Measurements from ENCODE around the gene HEPACAM2. TPM values are rescaled to one million over a fixed set of nuclear protein-coding genes. Genes with fewer than 3 reads are reported as not detected.

Gene HEPACAM2
- total RNA-seq, 1 donor from 2014 or later = not detected

- H3K4me1 ChIP-seq (ENCODE audit: insufficient read depth, low read length) = no peaks in the 10 kb centered on the region
- Mint-ChIP-seq H3K4me3 (ENCODE audit: unreplicated experiment) (no peak overlapping the region), H3K4me1 (ENCODE audit: low read depth, unreplicated experiment) (peaks cover under 1% of the 10 kb centered on the region), H3K9me3 (ENCODE audit: unreplicated experiment) (peaks cover 2% of the 10 kb centered on the region), H3K27ac (ENCODE audit: unreplicated experiment) (no peak overlapping the region), H3K36me3 (ENCODE audit: low read depth, unreplicated experiment) (no peaks in the 10 kb centered on the region), H3K27me3 (ENCODE audit: low read depth, unreplicated experiment) (no peaks in the 10 kb centered on the region)
- peaks cover 4% of the 10 kb centered on the region for H3K9me3 ChIP-seq (ENCODE audit: insufficient read depth, low read depth, low read length)
- TF ChIP-seq EZH2 (IDR thresholded peaks at IDR 0.05; ENCODE audit: insufficient read depth, low read length) = no peak
- TF ChIP-seq, protein P1, sequence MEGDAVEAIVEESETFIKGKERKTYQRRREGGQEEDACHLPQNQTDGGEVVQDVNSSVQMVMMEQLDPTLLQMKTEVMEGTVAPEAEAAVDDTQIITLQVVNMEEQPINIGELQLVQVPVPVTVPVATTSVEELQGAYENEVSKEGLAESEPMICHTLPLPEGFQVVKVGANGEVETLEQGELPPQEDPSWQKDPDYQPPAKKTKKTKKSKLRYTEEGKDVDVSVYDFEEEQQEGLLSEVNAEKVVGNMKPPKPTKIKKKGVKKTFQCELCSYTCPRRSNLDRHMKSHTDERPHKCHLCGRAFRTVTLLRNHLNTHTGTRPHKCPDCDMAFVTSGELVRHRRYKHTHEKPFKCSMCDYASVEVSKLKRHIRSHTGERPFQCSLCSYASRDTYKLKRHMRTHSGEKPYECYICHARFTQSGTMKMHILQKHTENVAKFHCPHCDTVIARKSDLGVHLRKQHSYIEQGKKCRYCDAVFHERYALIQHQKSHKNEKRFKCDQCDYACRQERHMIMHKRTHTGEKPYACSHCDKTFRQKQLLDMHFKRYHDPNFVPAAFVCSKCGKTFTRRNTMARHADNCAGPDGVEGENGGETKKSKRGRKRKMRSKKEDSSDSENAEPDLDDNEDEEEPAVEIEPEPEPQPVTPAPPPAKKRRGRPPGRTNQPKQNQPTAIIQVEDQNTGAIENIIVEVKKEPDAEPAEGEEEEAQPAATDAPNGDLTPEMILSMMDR (IDR thresholded peaks at IDR 0.05; ENCODE audit: insufficient read depth, low read depth, low read length) = no peak
- no peak overlapping the region for H3K4me2 ChIP-seq (ENCODE audit: low read length)
- H3K4me3 ChIP-seq (ENCODE audit: insufficient read depth, low read depth, low read length) = no peak overlapping the region
- no peak overlapping the region for H2AFZ ChIP-seq (ENCODE audit: low read depth, low read length)
- no peak for DNase-seq (ENCODE audit: low read depth)
- no peak overlapping the region for H3K9ac ChIP-seq (ENCODE audit: low read length)
- peaks cover 19% of the 10 kb centered on the region for H3K27me3 ChIP-seq (ENCODE audit: insufficient read depth, low read length)
- no peak overlapping the region for H3K27ac ChIP-seq (ENCODE audit: low read depth, low read length)
- no peak for FAIRE-seq
- no peaks in the 10 kb centered on the region for H4K20me1 ChIP-seq (ENCODE audit: insufficient read depth, low read length)
- no peaks in the 10 kb centered on the region for H3K79me2 ChIP-seq (ENCODE audit: insufficient read depth, low read length)
- H3K36me3 ChIP-seq (ENCODE audit: insufficient read depth, low read length) = no peaks in the 10 kb centered on the region
Observed at GRCh38 chr7:93176992-93177580, 49.2 kb downstream of the HEPACAM2 start.

GRCh38 chr7:93175219-93175618 is 51.0 kb downstream of the HEPACAM2 start:
- no peak for FAIRE-seq
- Mint-ChIP-seq H3K27ac (ENCODE audit: unreplicated experiment) (no peak overlapping the region), H3K36me3 (ENCODE audit: low read depth, unreplicated experiment) (no peaks in the 10 kb centered on the region), H3K4me3 (ENCODE audit: unreplicated experiment) (no peak overlapping the region), H3K9me3 (ENCODE audit: unreplicated experiment) (peaks cover 18% of the 10 kb centered on the region), H3K4me1 (ENCODE audit: low read depth, unreplicated experiment) (no peaks in the 10 kb centered on the region), H3K27me3 (ENCODE audit: low read depth, unreplicated experiment) (no peaks in the 10 kb centered on the region)
- Histone ChIP-seq H3K4me2 (ENCODE audit: low read length) (no peak overlapping the region), H4K20me1 (ENCODE audit: insufficient read depth, low read length) (no peaks in the 10 kb centered on the region), H3K9ac (ENCODE audit: low read length) (no peak overlapping the region), H3K27me3 (ENCODE audit: insufficient read depth, low read length) (peaks cover 11% of the 10 kb centered on the region), H2AFZ (ENCODE audit: low read depth, low read length) (no peak overlapping the region), H3K79me2 (ENCODE audit: insufficient read depth, low read length) (no peaks in the 10 kb centered on the region), H3K27ac (ENCODE audit: low read depth, low read length) (no peak overlapping the region), H3K9me3 (ENCODE audit: insufficient read depth, low read depth, low read length) (peaks cover 4% of the 10 kb centered on the region), H3K4me1 (ENCODE audit: insufficient read depth, low read length) (no peaks in the 10 kb centered on the region), H3K4me3 (ENCODE audit: insufficient read depth, low read depth, low read length) (no peak overlapping the region), H3K36me3 (ENCODE audit: insufficient read depth, low read length) (no peaks in the 10 kb centered on the region)
- TF ChIP-seq, protein P1 (IDR thresholded peaks at IDR 0.05; ENCODE audit: insufficient read depth, low read depth, low read length) = no peak
- DNase-seq (ENCODE audit: low read depth) = no peak

DNA sequence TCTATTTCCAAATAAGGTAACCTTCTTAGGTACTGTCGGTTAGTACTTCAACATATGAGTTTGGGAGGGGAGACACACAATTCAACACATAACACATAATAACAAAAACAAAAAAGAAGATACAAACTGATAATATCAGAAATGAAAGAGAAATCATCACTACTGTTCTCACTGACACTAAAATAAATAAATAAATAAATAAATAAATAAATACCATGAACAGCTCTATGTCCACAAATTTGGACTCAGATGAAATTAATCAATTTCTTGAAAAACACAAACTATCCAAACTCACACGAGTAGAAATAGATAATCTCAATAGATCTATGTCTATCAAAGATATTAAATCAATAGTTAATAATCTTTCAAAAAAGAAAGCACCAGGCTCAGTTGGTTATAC is 53.6 kb downstream of the HEPACAM2 start:
- FAIRE-seq = no peak

More for the DNA sequence above, 53.6 kb downstream of the HEPACAM2 start:
- no peaks in the 10 kb centered on the region for H3K79me2 ChIP-seq (ENCODE audit: insufficient read depth, low read length)
- no peaks in the 10 kb centered on the region for H3K36me3 Mint-ChIP-seq (ENCODE audit: low read depth, unreplicated experiment)
- no peaks in the 10 kb centered on the region for H3K4me1 Mint-ChIP-seq (ENCODE audit: low read depth, unreplicated experiment)
- no peaks in the 10 kb centered on the region for H4K20me1 ChIP-seq (ENCODE audit: insufficient read depth, low read length)
- H3K9me3 ChIP-seq (ENCODE audit: insufficient read depth, low read depth, low read length) = peaks cover 4% of the 10 kb centered on the region
- H3K4me2 ChIP-seq (ENCODE audit: low read length) = no peak overlapping the region
- H3K27me3 Mint-ChIP-seq (ENCODE audit: low read depth, unreplicated experiment) = peaks cover 11% of the 10 kb centered on the region
- no peak overlapping the region for H2AFZ ChIP-seq (ENCODE audit: low read depth, low read length)
- peaks cover 23% of the 10 kb centered on the region for H3K9me3 Mint-ChIP-seq (ENCODE audit: unreplicated experiment)
- no peak for DNase-seq (ENCODE audit: low read depth)
- H3K36me3 ChIP-seq (ENCODE audit: insufficient read depth, low read length) = no peaks in the 10 kb centered on the region
- H3K4me3 Mint-ChIP-seq (ENCODE audit: unreplicated experiment) = no peak overlapping the region
- no peaks in the 10 kb centered on the region for H3K4me1 ChIP-seq (ENCODE audit: insufficient read depth, low read length)
- no peak overlapping the region for H3K9ac ChIP-seq (ENCODE audit: low read length)
- H3K27ac ChIP-seq (ENCODE audit: low read depth, low read length) = no peak overlapping the region
- no peak overlapping the region for H3K4me3 ChIP-seq (ENCODE audit: insufficient read depth, low read depth, low read length)
- TF ChIP-seq, protein P1 (IDR thresholded peaks at IDR 0.05; ENCODE audit: insufficient read depth, low read depth, low read length) = no peak
- TF ChIP-seq EZH2 (IDR thresholded peaks at IDR 0.05; ENCODE audit: insufficient read depth, low read length) = no peak
- H3K27me3 ChIP-seq (ENCODE audit: insufficient read depth, low read length) = peaks cover 6% of the 10 kb centered on the region
- H3K27ac Mint-ChIP-seq (ENCODE audit: unreplicated experiment) = no peak overlapping the region

Measured in astrocyte (in vitro differentiated cells and primary cell).